ENCODE measurements around the gene TRAF5.

TRAF5 gene

DNA sequence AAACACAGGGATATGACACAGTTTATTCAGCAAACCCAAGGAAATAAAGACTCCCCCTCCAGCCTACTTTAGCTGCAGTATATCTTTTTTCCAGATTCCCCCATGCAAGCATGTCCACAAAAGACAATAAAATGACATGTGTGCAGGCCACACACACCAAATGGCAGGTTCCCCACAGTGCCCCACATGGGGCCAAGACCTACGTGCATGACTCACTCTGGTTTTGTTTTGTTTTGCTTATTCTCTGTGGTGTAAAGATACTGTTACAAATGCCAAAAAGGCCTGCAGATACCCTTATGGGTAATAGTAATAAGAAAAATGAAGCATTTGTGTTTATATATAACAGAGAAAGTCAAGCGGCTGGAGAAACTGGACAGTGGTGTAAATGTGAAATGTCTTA is 93.8 kb downstream of the TRAF5 start:
- TF ChIP-seq CTCF (IDR thresholded peaks at IDR 0.05; ENCODE audit: control extremely low read depth, extremely low read depth, low read depth, missing control alignments), result no peak

DNA sequence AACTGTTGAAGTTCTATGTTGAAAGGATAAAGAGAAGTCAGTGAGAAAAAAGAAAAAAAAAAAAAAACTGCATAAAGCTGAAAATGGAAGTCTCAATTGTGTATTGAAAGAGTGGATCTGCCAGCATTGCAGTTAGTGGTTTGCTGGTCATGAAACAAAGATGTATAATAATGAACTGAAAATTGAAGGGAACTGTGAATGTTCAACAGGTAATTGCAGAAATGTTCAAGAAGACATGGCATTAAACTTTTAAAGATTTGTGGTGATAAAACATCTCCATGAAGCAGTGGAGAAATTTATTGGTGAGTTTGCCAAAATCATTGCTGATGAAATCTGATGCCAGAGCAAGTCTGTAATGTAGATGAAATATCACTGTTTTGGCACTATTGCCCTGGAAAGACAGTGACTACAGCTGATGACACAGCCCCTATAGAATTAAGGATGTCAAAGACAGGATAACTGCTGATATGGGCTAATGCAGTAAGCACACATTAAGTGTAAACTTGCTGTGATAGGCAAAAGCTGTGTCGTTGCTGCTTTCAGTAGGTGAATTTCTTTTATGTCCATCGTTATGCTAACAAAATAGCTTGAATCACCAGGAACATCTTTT is 94.3 kb downstream of the TRAF5 start:
- ChIA-PET POLR2A (no interaction called here), CTCF (interaction anchor here (1.5 kb wide), 1 partner anchor 49 kb away, joined by 5 read pairs; no protein-coding TSS in a partner anchor)
- no peak for DNase-seq (ENCODE audit: extremely low spot score)
- no peak for TF ChIP-seq CTCF (IDR thresholded peaks at IDR 0.05; ENCODE audit: control extremely low read depth, extremely low read depth, low read depth, missing control alignments)

More for the DNA sequence above, 93.8 kb downstream of the TRAF5 start:
- ChIA-PET CTCF (interaction anchor here (1.5 kb wide), 1 partner anchor 50 kb away, joined by 5 read pairs; no protein-coding TSS in a partner anchor), POLR2A (no interaction called here)
- no peak for DNase-seq (ENCODE audit: extremely low spot score)

DNA sequence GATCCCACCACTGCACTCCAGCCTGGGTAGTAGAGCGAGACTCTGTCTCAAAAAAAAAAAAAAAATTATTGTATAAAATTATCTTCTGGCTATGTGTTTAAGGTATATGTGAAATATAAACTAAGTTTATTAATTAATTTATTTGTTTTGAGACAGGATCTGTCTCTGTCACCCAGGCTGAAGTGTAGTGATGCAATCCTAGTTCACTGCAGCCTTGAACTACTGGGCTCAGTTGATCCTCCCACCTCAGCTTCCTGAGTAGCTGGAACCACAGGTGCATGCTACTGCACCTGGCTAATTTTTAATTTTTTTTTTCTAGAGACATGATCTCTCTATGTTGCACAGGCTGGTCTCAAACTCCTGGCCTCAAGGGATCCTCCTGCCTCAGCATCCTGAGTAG is 97.4 kb downstream of the TRAF5 start:
- POLR2A ChIA-PET, result no interaction called here

More for the DNA sequence above, 97.4 kb downstream of the TRAF5 start:
- no peak for DNase-seq (ENCODE audit: extremely low spot score)
- no peak for TF ChIP-seq CTCF (IDR thresholded peaks at IDR 0.05; ENCODE audit: control extremely low read depth, extremely low read depth, low read depth, missing control alignments)
- CTCF ChIA-PET, result no interaction called here
